Activated naive CD4-positive, alpha-beta T cell treated with anti-CD3 and anti-CD28 coated beads, Interleukin-2, amount 10 ng/mL, durations not matched to agents 7 days and 5 days (primary cell): ENCODE measurements around the gene QKI.

Experiments used
- CTCF ChIA-PET: fragments of 350-600 bp; sonication (Branson Sonifier 250); formaldehyde crosslinking; loops from one replicate; lab custom pipeline; 2021; ENCODE audit warnings: antibody characterized with exemption; lab: Charles Lee
- DNase-seq: peaks from one replicate; pipeline ENCODE4 v3.0.0-alpha.2; 2020
- H3K27ac Mint-ChIP-seq: one replicate; pipeline ENCODE4 v1.8.0; 2021; ENCODE audit warnings: mild to moderate bottlenecking, moderate library complexity, mixed read lengths
- H3K27me3 Mint-ChIP-seq: one replicate; pipeline ENCODE4 v1.8.0; 2021; ENCODE audit warnings: mild to moderate bottlenecking, mixed read lengths
- H3K36me3 Mint-ChIP-seq: one replicate; pipeline ENCODE4 v1.8.0; 2021; ENCODE audit warnings: mixed read lengths
- H3K4me1 Mint-ChIP-seq: one replicate; pipeline ENCODE4 v1.8.0; 2021; ENCODE audit warnings: mixed read lengths
- H3K4me3 Mint-ChIP-seq: one replicate; pipeline ENCODE4 v1.8.0; 2021; ENCODE audit warnings: mild to moderate bottlenecking, moderate library complexity, mixed read lengths
- H3K9me3 Mint-ChIP-seq: one replicate; pipeline ENCODE4 v1.8.0; 2021; ENCODE audit warnings: mixed read lengths

The QKI gene

GRCh38 chr6:163596174-163596573 lies 181.7 kb downstream of the QKI start:
- H3K4me1 Mint-ChIP-seq = no peaks in the 10 kb centered on the region
- no peaks in the 10 kb centered on the region for H3K27me3 Mint-ChIP-seq
- peaks cover 13% of the 10 kb centered on the region for H3K9me3 Mint-ChIP-seq
- no peak overlapping the region for H3K27ac Mint-ChIP-seq
- peaks cover 4% of the 10 kb centered on the region for H3K36me3 Mint-ChIP-seq
- CTCF ChIA-PET = no interaction called here
- no peak overlapping the region for H3K4me3 Mint-ChIP-seq
- no peak for DNase-seq

GRCh38 chr6:163599136-163599535 lies 184.6 kb downstream of the QKI start:
- Mint-ChIP-seq H3K4me1 (no peaks in the 10 kb centered on the region), H3K27me3 (peaks cover 10% of the 10 kb centered on the region), H3K27ac (no peak overlapping the region), H3K9me3 (no peaks in the 10 kb centered on the region), H3K4me3 (no peak overlapping the region), H3K36me3 (no peaks in the 10 kb centered on the region)
- CTCF ChIA-PET = no interaction called here
- no peak for DNase-seq

- DNase-seq = no peak
- H3K27ac Mint-ChIP-seq = no peak overlapping the region
- no peaks in the 10 kb centered on the region for H3K9me3 Mint-ChIP-seq
- CTCF ChIA-PET = no interaction called here
- H3K4me1 Mint-ChIP-seq = no peaks in the 10 kb centered on the region
- no peaks in the 10 kb centered on the region for H3K36me3 Mint-ChIP-seq
- peaks cover 10% of the 10 kb centered on the region for H3K27me3 Mint-ChIP-seq
- H3K4me3 Mint-ChIP-seq = no peak overlapping the region
Observed at GRCh38 chr6:163599684-163600083, 185.2 kb downstream of the QKI start.

DNA sequence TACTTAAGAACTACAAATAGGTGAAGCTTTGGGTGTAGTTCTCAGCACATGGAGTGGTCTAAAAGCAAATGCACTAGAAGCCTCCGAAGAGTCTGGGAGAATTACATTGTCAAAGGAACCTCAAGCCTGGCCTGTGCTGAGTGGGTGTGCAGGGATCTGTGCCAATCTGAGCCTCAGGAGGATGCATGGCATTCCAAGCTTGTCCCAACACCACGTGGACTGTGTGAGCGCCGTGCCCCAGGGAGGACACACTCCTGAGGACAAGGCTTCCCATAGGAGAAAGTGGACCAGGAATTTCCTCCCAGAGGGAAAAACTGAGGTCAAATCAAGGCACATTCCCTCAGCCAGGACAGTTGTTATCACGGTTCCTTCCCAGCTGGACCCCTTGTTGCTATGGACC lies 185.8 kb downstream of the QKI start:
- CTCF ChIA-PET = interaction anchor here (0.6 kb wide), 1 partner anchor 184 kb away, joined by 3 read pairs; no protein-coding TSS in a partner anchor
- Mint-ChIP-seq H3K4me3 (no peak overlapping the region), H3K9me3 (no peaks in the 10 kb centered on the region), H3K27me3 (peaks cover 10% of the 10 kb centered on the region), H3K27ac (no peak overlapping the region), H3K4me1 (no peaks in the 10 kb centered on the region), H3K36me3 (no peaks in the 10 kb centered on the region)
- no peak for DNase-seq

- Mint-ChIP-seq H3K4me1 (no peaks in the 10 kb centered on the region), H3K36me3 (no peaks in the 10 kb centered on the region), H3K27ac (no peak overlapping the region), H3K27me3 (peaks cover 10% of the 10 kb centered on the region), H3K4me3 (no peak overlapping the region), H3K9me3 (no peaks in the 10 kb centered on the region)
- CTCF ChIA-PET = interaction anchor here (0.6 kb wide), 1 partner anchor 185 kb away, joined by 3 read pairs; no protein-coding TSS in a partner anchor
- DNase-seq = no peak
Observed at GRCh38 chr6:163600781-163601180, 186.3 kb downstream of the QKI start.

- Mint-ChIP-seq H3K27ac (no peak overlapping the region), H3K9me3 (no peaks in the 10 kb centered on the region), H3K36me3 (no peaks in the 10 kb centered on the region), H3K4me3 (no peak overlapping the region), H3K27me3 (peaks cover 20% of the 10 kb centered on the region), H3K4me1 (no peaks in the 10 kb centered on the region)
- CTCF ChIA-PET = no interaction called here
- DNase-seq = no peak
Observed at GRCh38 chr6:163602851-163603250, 188.3 kb downstream of the QKI start.

DNA sequence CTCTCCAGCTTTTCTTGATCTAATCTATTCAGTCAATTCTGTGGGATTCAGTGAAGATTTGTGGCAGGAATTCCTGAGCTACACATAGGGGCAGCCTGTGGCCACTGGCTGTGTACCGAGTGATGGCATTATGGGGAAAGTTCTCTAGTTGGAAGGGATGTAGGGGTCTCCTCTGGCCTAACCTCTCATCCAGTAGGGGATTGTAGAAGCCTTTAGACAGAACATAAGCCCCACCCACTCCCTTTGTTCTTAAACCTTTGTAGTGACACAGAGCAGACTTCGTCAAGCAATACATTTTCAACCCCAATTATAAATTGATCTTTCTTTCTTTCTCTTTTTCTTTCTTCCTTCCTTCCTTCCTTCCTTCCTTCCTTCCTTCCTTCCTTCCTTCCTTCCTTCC lies 188.9 kb downstream of the QKI start:
- H3K9me3 Mint-ChIP-seq = no peaks in the 10 kb centered on the region
- no peak for DNase-seq
- H3K36me3 Mint-ChIP-seq = no peaks in the 10 kb centered on the region
- H3K4me3 Mint-ChIP-seq = no peak overlapping the region
- CTCF ChIA-PET = no interaction called here
- no peaks in the 10 kb centered on the region for H3K4me1 Mint-ChIP-seq
- no peak overlapping the region for H3K27ac Mint-ChIP-seq
- H3K27me3 Mint-ChIP-seq = peaks cover 20% of the 10 kb centered on the region

GRCh38 chr6:163605385-163606097 lies 191.0 kb downstream of the QKI start:
- no peak for DNase-seq
- Mint-ChIP-seq H3K36me3 (no peaks in the 10 kb centered on the region), H3K4me3 (no peak overlapping the region), H3K4me1 (no peaks in the 10 kb centered on the region), H3K9me3 (no peaks in the 10 kb centered on the region), H3K27ac (no peak overlapping the region), H3K27me3 (peaks cover 20% of the 10 kb centered on the region)
- CTCF ChIA-PET = no interaction called here

- no peaks in the 10 kb centered on the region for H3K9me3 Mint-ChIP-seq
- no peaks in the 10 kb centered on the region for H3K4me1 Mint-ChIP-seq
- H3K27ac Mint-ChIP-seq = no peak overlapping the region
- CTCF ChIA-PET = no interaction called here
- peaks cover 19% of the 10 kb centered on the region for H3K27me3 Mint-ChIP-seq
- DNase-seq = no peak
- no peaks in the 10 kb centered on the region for H3K36me3 Mint-ChIP-seq
- H3K4me3 Mint-ChIP-seq = no peak overlapping the region
Observed at GRCh38 chr6:163607792-163608191, 193.3 kb downstream of the QKI start.

DNA sequence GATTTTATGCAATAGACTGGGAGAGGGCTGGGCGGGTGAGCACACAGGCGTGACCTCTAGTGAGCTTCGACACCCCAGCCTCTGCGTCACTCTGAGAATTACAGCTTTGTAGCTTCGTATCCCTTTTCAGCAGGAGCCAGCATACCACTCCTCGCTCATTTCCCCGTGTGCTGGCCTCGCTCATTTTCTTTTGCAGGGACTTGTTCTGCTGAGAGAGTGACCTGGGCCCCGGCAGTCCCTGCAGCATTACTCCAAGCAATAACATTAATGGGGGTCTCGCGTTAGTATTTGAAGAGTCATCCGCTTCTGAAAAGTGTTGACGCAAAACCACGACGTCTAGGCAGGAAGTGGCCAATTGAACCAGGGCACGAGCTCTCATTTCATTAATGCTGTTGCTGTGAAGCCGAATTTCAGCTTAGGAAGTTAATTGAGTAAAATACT lies 193.7 kb downstream of the QKI start:
- CTCF ChIA-PET = no interaction called here
- no peak overlapping the region for H3K27ac Mint-ChIP-seq
- no peaks in the 10 kb centered on the region for H3K4me1 Mint-ChIP-seq
- H3K36me3 Mint-ChIP-seq = no peaks in the 10 kb centered on the region
- DNase-seq = no peak
- H3K27me3 Mint-ChIP-seq = peaks cover 16% of the 10 kb centered on the region
- H3K4me3 Mint-ChIP-seq = no peak overlapping the region
- H3K9me3 Mint-ChIP-seq = no peaks in the 10 kb centered on the region

GRCh38 chr6:163612200-163612599 lies 197.7 kb downstream of the QKI start:
- Mint-ChIP-seq H3K9me3 (no peaks in the 10 kb centered on the region), H3K27me3 (no peaks in the 10 kb centered on the region), H3K27ac (no peak overlapping the region), H3K4me1 (no peaks in the 10 kb centered on the region), H3K4me3 (no peak overlapping the region), H3K36me3 (no peaks in the 10 kb centered on the region)
- no peak for DNase-seq
- CTCF ChIA-PET = no interaction called here

- Mint-ChIP-seq H3K9me3 (no peaks in the 10 kb centered on the region), H3K36me3 (no peaks in the 10 kb centered on the region), H3K4me3 (no peak overlapping the region), H3K27ac (no peak overlapping the region), H3K4me1 (no peaks in the 10 kb centered on the region), H3K27me3 (no peaks in the 10 kb centered on the region)
- CTCF ChIA-PET = no interaction called here
- no peak for DNase-seq
Observed at GRCh38 chr6:163613025-163613424, 198.5 kb downstream of the QKI start.

DNA sequence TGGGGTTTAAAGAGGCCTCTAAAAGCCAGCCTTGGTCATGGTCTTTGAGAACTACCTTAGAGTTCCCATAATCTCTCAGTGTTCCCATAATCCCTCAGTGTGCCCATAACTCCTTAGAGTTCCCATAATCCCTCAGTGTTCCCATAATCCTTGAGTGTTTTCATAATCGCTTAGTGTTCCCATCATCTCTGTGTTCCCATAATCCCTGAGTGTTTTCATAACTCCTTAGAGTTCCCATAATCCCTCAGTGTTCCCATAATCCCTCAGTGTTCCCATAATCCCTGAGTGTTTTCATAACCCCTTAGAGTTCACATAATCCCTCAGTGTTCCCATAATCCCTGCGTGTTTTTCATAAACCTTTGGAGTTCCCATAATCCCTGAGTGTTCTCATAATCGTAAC lies 199.2 kb downstream of the QKI start:
- H3K36me3 Mint-ChIP-seq = no peaks in the 10 kb centered on the region
- H3K4me3 Mint-ChIP-seq = no peak overlapping the region
- H3K4me1 Mint-ChIP-seq = no peaks in the 10 kb centered on the region
- H3K27me3 Mint-ChIP-seq = no peaks in the 10 kb centered on the region
- H3K9me3 Mint-ChIP-seq = no peaks in the 10 kb centered on the region
- DNase-seq = no peak
- H3K27ac Mint-ChIP-seq = no peak overlapping the region
- CTCF ChIA-PET = no interaction called here

- H3K4me1 Mint-ChIP-seq = no peaks in the 10 kb centered on the region
- CTCF ChIA-PET = no interaction called here
- H3K36me3 Mint-ChIP-seq = no peaks in the 10 kb centered on the region
- H3K9me3 Mint-ChIP-seq = no peaks in the 10 kb centered on the region
- no peak for DNase-seq
- no peak overlapping the region for H3K4me3 Mint-ChIP-seq
- H3K27me3 Mint-ChIP-seq = no peaks in the 10 kb centered on the region
- H3K27ac Mint-ChIP-seq = no peak overlapping the region
Observed at GRCh38 chr6:163616452-163616851, 201.9 kb downstream of the QKI start.

- H3K4me1 Mint-ChIP-seq = no peaks in the 10 kb centered on the region
- H3K4me3 Mint-ChIP-seq = no peak overlapping the region
- H3K27me3 Mint-ChIP-seq = no peaks in the 10 kb centered on the region
- H3K36me3 Mint-ChIP-seq = no peaks in the 10 kb centered on the region
- DNase-seq = no peak
- CTCF ChIA-PET = no interaction called here
- H3K9me3 Mint-ChIP-seq = no peaks in the 10 kb centered on the region
- H3K27ac Mint-ChIP-seq = no peak overlapping the region
Observed at GRCh38 chr6:163617549-163617948, 203.0 kb downstream of the QKI start.
